HEK293 (cell line): ENCODE data around the gene KIF20A.
"Not testable (repeated sequence)": the region's sequence is repeated elsewhere in the genome, so short reads cannot be mapped to it uniquely, and the experiment has no call there.

Experiments used
- CTCF ChIA-PET: fragments of 350-600 bp; formaldehyde crosslinking; extraction: SDS; loops from one replicate; lab custom pipeline; 2021; ENCODE audit warnings: antibody characterized with exemption; lab: Yijun Ruan, JAX
- POLR2A ChIA-PET: fragments of 300-600 bp; formaldehyde crosslinking; extraction: SDS; loops from one replicate; lab custom pipeline; 2020; ENCODE audit warnings: antibody characterized with exemption, inconsistent platforms; lab: Yijun Ruan, JAX
- H3K27ac ChIP-seq: fragments of 200-500 bp; sonication (Bioruptor generic); 2 replicates; pipeline ENCODE4 v1.5.1; 2014; ENCODE audit warnings: low read depth, low read length, control low read depth, inconsistent platforms; ENCODE audit errors: extremely low read depth
- H3K36me3 ChIP-seq, 2 experiments: fragments of 200-500 bp in 1 of 2; sonication (Bioruptor generic) in 1 of 2; 1 replicate in 1 of 2; 2 replicates in 1 of 2; pipeline ENCODE4 v1.5.1; 2014 to 2017; ENCODE audit warnings: inconsistent platforms in 2 of 2, low read length in 2 of 2; ENCODE audit not compliant: control insufficient read depth in 2 of 2, insufficient read depth in 1 of 2
- H3K4me1 ChIP-seq: fragments of 200-500 bp; sonication (Bioruptor generic); 2 replicates; pipeline ENCODE4 v1.5.1; 2014; ENCODE audit warnings: mild to moderate bottlenecking, low read length, inconsistent platforms; ENCODE audit not compliant: control insufficient read depth, insufficient read depth
- H3K4me3 ChIP-seq: 2 replicates; pipeline ENCODE4 v1.5.1; 2011; ENCODE audit warnings: low read depth, mild to moderate bottlenecking, control low read depth, low read length, moderate library complexity
- H3K9me3 ChIP-seq: fragments of 200-500 bp; sonication (Bioruptor generic); 2 replicates; pipeline ENCODE4 v1.5.1; 2014; ENCODE audit warnings: low read depth, low read length, inconsistent platforms; ENCODE audit not compliant: control insufficient read depth, insufficient read depth
- EGR2 ChIP-seq: fragments of 450-650 bp; formaldehyde crosslinking; IDR thresholded peaks from 2 replicates; pipeline ENCODE4 v1.5.1; 2016; ENCODE audit warnings: low read depth, missing biosample characterization, missing genetic modification characterization
- GLI4 ChIP-seq: fragments of 450-650 bp; formaldehyde crosslinking; IDR thresholded peaks from 2 replicates; pipeline ENCODE4 v1.5.1; 2016; ENCODE audit warnings: missing biosample characterization, missing genetic modification characterization
- HOXD13 ChIP-seq: sonication (generic); formaldehyde crosslinking; IDR thresholded peaks from 2 replicates; pipeline ENCODE4 v1.8.0; 2022; ENCODE audit warnings: missing genetic modification reagents, borderline replicate concordance
- KLF1 ChIP-seq: fragments of 450-650 bp; formaldehyde crosslinking; IDR thresholded peaks from 2 replicates; pipeline ENCODE4 v1.5.1; 2016; ENCODE audit warnings: missing biosample characterization, missing genetic modification characterization
- KLF16 ChIP-seq: fragments of 450-650 bp; formaldehyde crosslinking; IDR thresholded peaks from 2 replicates; pipeline ENCODE4 v1.5.1; 2017; ENCODE audit warnings: missing biosample characterization, missing genetic modification characterization
- SP7 ChIP-seq: fragments of 450-650 bp; formaldehyde crosslinking; IDR thresholded peaks from 2 replicates; pipeline ENCODE4 v1.5.1; 2016; ENCODE audit warnings: missing biosample characterization, missing genetic modification characterization
- ZEB2 ChIP-seq: fragments of 450-650 bp; formaldehyde crosslinking; IDR thresholded peaks from 2 replicates; pipeline ENCODE4 v1.5.1; 2016; ENCODE audit warnings: missing biosample characterization, missing genetic modification characterization
- ZFHX2 ChIP-seq: fragments of 450-650 bp; formaldehyde crosslinking; conservative IDR thresholded peaks from 2 replicates; pipeline ENCODE4 v1.5.1; 2016; ENCODE audit warnings: missing biosample characterization, missing genetic modification characterization
- ZFP37 ChIP-seq: fragments of 450-650 bp; formaldehyde crosslinking; IDR thresholded peaks from 2 replicates; pipeline ENCODE4 v1.5.1; 2016; ENCODE audit warnings: missing biosample characterization, missing genetic modification characterization
- ZFP41 ChIP-seq: fragments of 450-650 bp; formaldehyde crosslinking; IDR thresholded peaks from 2 replicates; pipeline ENCODE4 v1.5.1; 2016; ENCODE audit warnings: missing biosample characterization, missing genetic modification characterization, borderline replicate concordance
- ZNF146 ChIP-seq: fragments of 450-650 bp; formaldehyde crosslinking; IDR thresholded peaks from 2 replicates; pipeline ENCODE4 v1.5.1; 2016; ENCODE audit warnings: missing biosample characterization, missing genetic modification characterization
- ZNF324 ChIP-seq: fragments of 450-650 bp; formaldehyde crosslinking; IDR thresholded peaks from 2 replicates; pipeline ENCODE4 v1.5.1; 2016; ENCODE audit warnings: missing biosample characterization, missing genetic modification characterization
- ZNF341 ChIP-seq: fragments of 450-650 bp; formaldehyde crosslinking; IDR thresholded peaks from 2 replicates; pipeline ENCODE4; 2016; ENCODE audit warnings: low read depth, missing biosample characterization, missing genetic modification characterization
- ZNF391 ChIP-seq: fragments of 450-650 bp; formaldehyde crosslinking; IDR thresholded peaks from 2 replicates; pipeline ENCODE4 v1.5.1; 2016; ENCODE audit warnings: low read depth, missing biosample characterization, missing genetic modification characterization, borderline replicate concordance
- ZNF416 ChIP-seq: fragments of 450-650 bp; formaldehyde crosslinking; IDR thresholded peaks from 2 replicates; pipeline ENCODE4 v1.5.1; 2016; ENCODE audit warnings: missing biosample characterization, missing genetic modification characterization
- ZNF501 ChIP-seq: fragments of 450-650 bp; formaldehyde crosslinking; IDR thresholded peaks from 2 replicates; pipeline ENCODE4 v1.5.1; 2016; ENCODE audit warnings: missing biosample characterization, missing genetic modification characterization
- ZNF549 ChIP-seq: fragments of 450-650 bp; IDR thresholded peaks from 2 replicates; pipeline ENCODE4 v1.5.1; 2018; ENCODE audit warnings: missing biosample characterization, missing genetic modification characterization, mild to moderate bottlenecking, inconsistent platforms, moderate library complexity
- TF ChIP-seq, protein P1 (sequence below): fragments of 450-650 bp; formaldehyde crosslinking; IDR thresholded peaks from 2 replicates; pipeline ENCODE4 v1.5.1; 2016; ENCODE audit warnings: missing biosample characterization, missing genetic modification characterization
- TF ChIP-seq, protein P2 (sequence below): fragments of 450-650 bp; formaldehyde crosslinking; IDR thresholded peaks from 2 replicates; pipeline ENCODE4 v1.5.1; 2016; ENCODE audit warnings: missing biosample characterization, missing genetic modification characterization, borderline replicate concordance
- TF ChIP-seq, protein P3 (sequence below): fragments of 450-650 bp; formaldehyde crosslinking; IDR thresholded peaks from 2 replicates; pipeline ENCODE4 v1.5.1; 2016; ENCODE audit warnings: missing biosample characterization, missing genetic modification characterization

The KIF20A gene

DNA sequence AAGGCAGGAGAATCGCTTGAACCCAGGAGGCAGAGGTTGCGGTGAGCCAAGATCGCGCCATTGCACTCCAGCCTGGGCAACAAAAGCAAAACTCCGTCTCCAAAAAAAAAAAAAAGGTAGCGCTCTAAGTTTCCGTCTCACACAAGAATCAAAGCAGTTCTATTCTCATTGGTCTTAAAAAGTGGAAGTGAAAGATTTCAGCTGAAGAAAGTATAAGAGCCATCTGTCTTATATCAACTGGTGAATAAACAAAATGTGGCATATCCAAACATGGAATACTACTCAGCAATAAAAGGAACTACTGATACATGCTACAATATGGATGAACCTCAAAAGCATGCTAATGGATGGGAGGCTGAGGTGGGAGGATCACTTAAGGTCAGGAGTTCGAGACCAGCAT lies 14.9 kb downstream of the KIF20A start:
- H3K27ac ChIP-seq, POLR2A ChIA-PET, H3K9me3 ChIP-seq, H3K4me1 ChIP-seq, H3K4me3 ChIP-seq, CTCF ChIA-PET: not testable (repeated sequence)
- H3K36me3 ChIP-seq = peaks cover 77 to 87% of the 10 kb centered on the region in 2 experiments

DNA sequence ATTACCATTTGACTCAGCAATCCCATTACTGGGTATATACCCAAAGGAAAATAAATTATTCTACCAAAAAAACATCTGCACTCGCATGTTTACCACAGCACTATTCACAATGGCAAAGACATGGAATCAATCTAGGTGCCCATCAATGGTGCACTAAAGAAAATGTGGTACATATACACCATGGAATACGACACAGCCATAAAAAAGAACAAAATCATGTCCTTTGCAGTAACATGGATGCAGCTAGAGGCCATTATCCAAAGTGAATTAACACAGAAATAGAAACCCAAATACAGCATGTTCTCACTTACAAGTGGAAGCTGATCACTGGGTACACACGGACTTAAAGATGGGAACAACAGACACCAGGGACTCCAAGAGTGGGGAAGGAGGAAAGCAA lies 32.1 kb downstream of the KIF20A start:
- Histone ChIP-seq H3K4me3 (no peak overlapping the region), H3K9me3 (no peaks in the 10 kb centered on the region), H3K4me1 (peaks cover 7% of the 10 kb centered on the region; the same call in 1 of the 2 replicates), H3K36me3 (peaks cover 39 to 51% of the 10 kb centered on the region in 2 experiments), H3K27ac (no peak overlapping the region)
- ChIA-PET POLR2A (no interaction called here), CTCF (interaction anchor here (1.2 kb wide), 1 partner anchor 12 kb away, joined by 3 read pairs; no protein-coding TSS in a partner anchor)
- TF ChIP-seq ZNF324 (tag by site-specific recombination) (no peak), HOXD13 (no peak), ZNF146 (tag by site-specific recombination) (peak; percentile 87), ZNF549 (no peak)
- TF ChIP-seq, protein P1, sequence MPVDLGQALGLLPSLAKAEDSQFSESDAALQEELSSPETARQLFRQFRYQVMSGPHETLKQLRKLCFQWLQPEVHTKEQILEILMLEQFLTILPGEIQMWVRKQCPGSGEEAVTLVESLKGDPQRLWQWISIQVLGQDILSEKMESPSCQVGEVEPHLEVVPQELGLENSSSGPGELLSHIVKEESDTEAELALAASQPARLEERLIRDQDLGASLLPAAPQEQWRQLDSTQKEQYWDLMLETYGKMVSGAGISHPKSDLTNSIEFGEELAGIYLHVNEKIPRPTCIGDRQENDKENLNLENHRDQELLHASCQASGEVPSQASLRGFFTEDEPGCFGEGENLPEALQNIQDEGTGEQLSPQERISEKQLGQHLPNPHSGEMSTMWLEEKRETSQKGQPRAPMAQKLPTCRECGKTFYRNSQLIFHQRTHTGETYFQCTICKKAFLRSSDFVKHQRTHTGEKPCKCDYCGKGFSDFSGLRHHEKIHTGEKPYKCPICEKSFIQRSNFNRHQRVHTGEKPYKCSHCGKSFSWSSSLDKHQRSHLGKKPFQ = no peak

DNA sequence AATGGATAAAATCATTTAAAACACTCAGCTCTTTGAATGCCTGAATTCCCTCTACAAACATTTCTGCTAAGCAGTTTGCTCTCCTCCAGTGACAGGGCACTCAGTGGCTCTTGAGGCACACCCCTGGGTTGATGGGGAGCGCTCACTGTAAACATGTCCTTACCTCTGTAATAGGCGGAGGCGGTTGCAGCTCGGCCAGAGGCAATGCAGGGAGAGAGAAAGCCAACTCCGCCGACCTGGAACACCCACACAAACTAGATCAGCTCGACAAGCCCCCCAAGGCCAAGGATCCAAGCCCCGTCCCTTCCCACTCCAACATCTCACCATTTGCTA lies 33.9 kb downstream of the KIF20A start:
- Histone ChIP-seq H3K4me3 (peak overlapping the region; percentile 94), H3K36me3 (peaks cover 28 to 39% of the 10 kb centered on the region in 2 experiments), H3K27ac (peak overlapping the region; percentile 77), H3K9me3 (no peaks in the 10 kb centered on the region), H3K4me1 (peaks cover 7% of the 10 kb centered on the region; the same call in 1 of the 2 replicates)
- TF ChIP-seq ZFP41 (tag by site-specific recombination) = no peak
- TF ChIP-seq ZNF501 (tag by site-specific recombination) = 0 out of 2 replicates have a peak, but pooled peaks have one; percentile 22
- TF ChIP-seq ZFP37 (tag by site-specific recombination) = 0 out of 2 replicates have a peak, but pooled peaks have one; percentile 29
- 0 out of 2 replicates have a peak, but pooled peaks have one; percentile 35 for TF ChIP-seq GLI4 (tag by site-specific recombination)
- peak; percentile 94 for TF ChIP-seq ZFHX2 (tag by site-specific recombination)
- TF ChIP-seq EGR2 (tag by site-specific recombination) = peak; percentile 89
- TF ChIP-seq KLF16 = peak; percentile 53; the same call in 1 of the 2 replicates
- TF ChIP-seq ZNF341 (tag by site-specific recombination) = no peak
- ChIA-PET CTCF (interaction anchor here (0.6 to 1.6 kb wide), 10 partner anchors 10 to 290 kb away, joined by 3 to 9 read pairs (median 4); partner anchors contain the start of gene CDC25C), POLR2A (interaction anchor here (0.6 to 2.6 kb wide), 19 partner anchors 11 to 1129 kb away, joined by 3 to 27 read pairs (median 5); partner anchors contain the start of genes BRD8, CDC25C, EGR1 and ETF1)

DNA sequence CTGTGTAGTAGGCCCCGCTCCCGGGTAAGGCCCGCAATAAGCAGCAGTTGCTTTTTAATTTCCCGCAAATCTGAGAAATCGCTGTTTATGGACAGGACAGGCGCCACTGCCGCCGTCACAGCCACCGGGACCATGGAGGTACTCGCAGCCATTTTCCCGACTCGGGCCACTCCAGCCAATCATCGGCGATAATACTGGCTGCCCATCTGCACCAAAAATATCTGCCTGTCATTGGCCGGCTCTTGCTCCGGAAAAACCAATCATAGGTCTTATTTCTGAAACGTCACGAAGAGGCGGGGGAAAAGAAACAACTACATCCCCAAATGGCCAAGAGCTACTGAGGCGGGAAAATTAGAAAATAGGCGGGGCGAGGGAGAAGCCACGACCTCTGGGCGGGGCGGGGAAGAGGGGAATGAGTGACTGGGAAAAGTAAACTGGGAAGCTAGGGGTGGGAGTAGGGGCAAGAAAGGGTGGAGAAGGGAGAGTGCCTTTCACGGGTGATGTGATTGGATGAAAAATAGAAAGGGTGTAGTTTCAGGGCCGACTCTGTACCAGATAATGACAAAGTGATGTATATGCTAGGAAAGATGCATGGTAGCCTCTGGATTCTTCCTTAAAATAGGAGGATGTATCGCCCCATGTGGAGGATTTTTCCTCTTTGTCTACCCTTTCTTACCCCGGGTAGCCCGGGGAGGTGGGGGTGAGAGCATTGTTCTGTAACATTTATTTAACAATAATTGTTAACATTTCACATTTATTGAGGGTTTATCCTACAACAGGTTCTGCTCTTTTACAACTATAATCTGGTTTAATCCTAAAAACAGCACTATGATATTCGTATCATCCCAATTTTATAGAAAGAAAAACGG lies 34.5 kb downstream of the KIF20A start, which contains the start of gene CDC23:
TSS of gene CDC23 (minus strand) at position 163 of the 869 bp plus-strand sequence. CDS start at position 152, 11 bp downstream.
- Histone ChIP-seq H3K9me3 (no peaks in the 10 kb centered on the region), H3K27ac (peak within 1 kb of the TSS; percentile 77), H3K36me3 (peaks cover 23 to 33% of the 10 kb centered on the region in 2 experiments), H3K4me1 (peaks cover 7% of the 10 kb centered on the region; the same call in 1 of the 2 replicates), H3K4me3 (peak within 1 kb of the TSS; percentile 94)
- CTCF ChIA-PET = interaction anchor here (0.6 to 1.8 kb wide), 9 partner anchors 10 to 1747 kb away, joined by 3 to 9 read pairs (median 5); no protein-coding TSS in a partner anchor
- POLR2A ChIA-PET = interaction anchor here (0.6 to 2.6 kb wide), 22 partner anchors 12 to 1129 kb away, joined by 3 to 27 read pairs (median 4); partner anchors contain the start of genes BRD8, CDC25C, EGR1 and ETF1
- TF ChIP-seq SP7 = peak; percentile 59; the same call in 1 of the 2 replicates
- TF ChIP-seq, protein P2, sequence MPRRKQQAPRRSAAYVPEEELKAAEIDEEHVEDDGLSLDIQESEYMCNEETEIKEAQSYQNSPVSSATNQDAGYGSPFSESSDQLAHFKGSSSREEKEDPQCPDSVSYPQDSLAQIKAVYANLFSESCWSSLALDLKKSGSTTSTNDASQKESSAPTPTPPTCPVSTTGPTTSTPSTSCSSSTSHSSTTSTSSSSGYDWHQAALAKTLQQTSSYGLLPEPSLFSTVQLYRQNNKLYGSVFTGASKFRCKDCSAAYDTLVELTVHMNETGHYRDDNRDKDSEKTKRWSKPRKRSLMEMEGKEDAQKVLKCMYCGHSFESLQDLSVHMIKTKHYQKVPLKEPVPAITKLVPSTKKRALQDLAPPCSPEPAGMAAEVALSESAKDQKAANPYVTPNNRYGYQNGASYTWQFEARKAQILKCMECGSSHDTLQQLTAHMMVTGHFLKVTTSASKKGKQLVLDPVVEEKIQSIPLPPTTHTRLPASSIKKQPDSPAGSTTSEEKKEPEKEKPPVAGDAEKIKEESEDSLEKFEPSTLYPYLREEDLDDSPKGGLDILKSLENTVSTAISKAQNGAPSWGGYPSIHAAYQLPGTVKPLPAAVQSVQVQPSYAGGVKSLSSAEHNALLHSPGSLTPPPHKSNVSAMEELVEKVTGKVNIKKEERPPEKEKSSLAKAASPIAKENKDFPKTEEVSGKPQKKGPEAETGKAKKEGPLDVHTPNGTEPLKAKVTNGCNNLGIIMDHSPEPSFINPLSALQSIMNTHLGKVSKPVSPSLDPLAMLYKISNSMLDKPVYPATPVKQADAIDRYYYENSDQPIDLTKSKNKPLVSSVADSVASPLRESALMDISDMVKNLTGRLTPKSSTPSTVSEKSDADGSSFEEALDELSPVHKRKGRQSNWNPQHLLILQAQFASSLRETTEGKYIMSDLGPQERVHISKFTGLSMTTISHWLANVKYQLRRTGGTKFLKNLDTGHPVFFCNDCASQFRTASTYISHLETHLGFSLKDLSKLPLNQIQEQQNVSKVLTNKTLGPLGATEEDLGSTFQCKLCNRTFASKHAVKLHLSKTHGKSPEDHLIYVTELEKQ = no peak
- 0 out of 2 replicates have a peak, but pooled peaks have one; percentile 8 for TF ChIP-seq ZEB2 (tag by site-specific recombination)
- TF ChIP-seq ZNF416 = no peak
- TF ChIP-seq ZNF391 (tag by site-specific recombination) = 0 out of 2 replicates have a peak, but pooled peaks have one; percentile 12
- TF ChIP-seq KLF1 = peak; percentile 81
- TF ChIP-seq, protein P3, sequence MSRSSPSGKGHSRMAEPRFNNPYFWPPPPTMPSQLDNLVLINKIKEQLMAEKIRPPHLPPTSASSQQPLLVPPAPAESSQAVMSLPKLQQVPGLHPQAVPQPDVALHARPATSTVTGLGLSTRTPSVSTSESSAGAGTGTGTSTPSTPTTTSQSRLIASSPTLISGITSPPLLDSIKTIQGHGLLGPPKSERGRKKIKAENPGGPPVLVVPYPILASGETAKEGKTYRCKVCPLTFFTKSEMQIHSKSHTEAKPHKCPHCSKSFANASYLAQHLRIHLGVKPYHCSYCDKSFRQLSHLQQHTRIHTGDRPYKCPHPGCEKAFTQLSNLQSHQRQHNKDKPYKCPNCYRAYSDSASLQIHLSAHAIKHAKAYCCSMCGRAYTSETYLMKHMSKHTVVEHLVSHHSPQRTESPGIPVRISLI (tag by site-specific recombination) = no peak
